A673 (cell line): ENCODE measurements around the gene DDHD1. TPM values are rescaled to one million over a fixed set of nuclear protein-coding genes. Genes with fewer than 3 reads are reported as not detected.

ENCODE experiments used
- BruUV-seq: library from RNA; stranded (reverse); fragments of 400-500 nt; replicated peaks from 2 replicates; lab custom pipeline; 2021; lab: Mats Ljungman, UMichigan
- CTCF ChIA-PET: fragments of 300-600 bp; sonication (Branson Sonifier 250); formaldehyde crosslinking; loops from one replicate; lab custom pipeline; 2022; ENCODE audit warnings: antibody characterized with exemption; lab: Charles Lee
- POLR2A ChIA-PET: fragments of 300-600 bp; sonication (Branson Sonifier 250); formaldehyde crosslinking; loops from one replicate; lab custom pipeline; 2022; ENCODE audit warnings: antibody characterized with exemption; ENCODE audit not compliant: low non-redundant PET; lab: Charles Lee
- DNase-seq: peaks from one replicate; pipeline ENCODE4 v3.0.0-alpha.2; 2015; ENCODE audit warnings: low spot score
- H3K27ac ChIP-seq: fragments of 200-600 bp; sonication (generic); 2 replicates; pipeline ENCODE4 v1.5.1; 2016; ENCODE audit warnings: mixed run types, low read depth, mild to moderate bottlenecking, mixed read lengths, antibody characterized with exemption, low read length; ENCODE audit not compliant: poor library complexity, severe bottlenecking
- H3K27me3 ChIP-seq: fragments of 200-600 bp; sonication (generic); replicated peaks from 2 replicates; pipeline ENCODE4 v1.6.1; 2017; ENCODE audit warnings: mixed run types, low read depth, mild to moderate bottlenecking, mixed read lengths, antibody characterized with exemption, low read length; ENCODE audit not compliant: insufficient read depth, poor library complexity
- H3K36me3 ChIP-seq: fragments of 200-600 bp; sonication (generic); 2 replicates; pipeline ENCODE4 v1.6.1; 2016; ENCODE audit warnings: mixed run types, mild to moderate bottlenecking, mixed read lengths, antibody characterized with exemption, low read length; ENCODE audit not compliant: insufficient read depth, poor library complexity, severe bottlenecking
- H3K4me1 ChIP-seq: fragments of 200-600 bp; sonication (generic); 2 replicates; pipeline ENCODE4 v1.6.1; 2017; ENCODE audit warnings: mixed run types, mild to moderate bottlenecking, mixed read lengths, antibody characterized with exemption, low read length; ENCODE audit not compliant: insufficient read depth, poor library complexity, severe bottlenecking
- H3K4me3 ChIP-seq: fragments of 200-600 bp; sonication (generic); 2 replicates; pipeline ENCODE4 v1.5.1; 2016; ENCODE audit warnings: low read depth, mixed run types, mild to moderate bottlenecking, mixed read lengths, low read length; ENCODE audit not compliant: poor library complexity, severe bottlenecking
- H3K9me3 ChIP-seq: fragments of 200-600 bp; sonication (generic); 2 replicates; pipeline ENCODE4 v1.6.1; 2016; ENCODE audit warnings: mixed run types, low read depth, mild to moderate bottlenecking, mixed read lengths, antibody characterized with exemption, low read length; ENCODE audit not compliant: poor library complexity, severe bottlenecking
- EZH2 ChIP-seq: fragments of 200-600 bp; sonication (generic); IDR thresholded peaks from 2 replicates; pipeline ENCODE4 v1.6.1; 2017; ENCODE audit warnings: borderline replicate concordance, low read depth, mild to moderate bottlenecking, mixed read lengths, antibody characterized with exemption, low read length; ENCODE audit not compliant: poor library complexity, severe bottlenecking
- intact Hi-C: fragments of 100-400 bp; cut with micrococcal nuclease; formaldehyde crosslinking; loops from one replicate; pipeline ENCODE4 v1.10.0; 2022; ENCODE audit not compliant: unreplicated experiment
- total RNA-seq: library from RNA; stranded (reverse); gene quantifications from 2 replicates; pipeline ENCODE4 v1.2.3, GENCODE V29; 2021
- TF ChIP-seq, protein P1 (sequence below): fragments of 300-800, 200-600 bp; sonication (generic); conservative IDR thresholded peaks from 2 replicates; pipeline ENCODE4 v1.5.1; 2017; ENCODE audit warnings: low read depth, mild to moderate bottlenecking, antibody characterized with exemption, low read length, moderate library complexity, mixed read lengths

The DDHD1 gene
- total RNA-seq, 1 experiment from 2014 or later: 21.9 TPM

DNA sequence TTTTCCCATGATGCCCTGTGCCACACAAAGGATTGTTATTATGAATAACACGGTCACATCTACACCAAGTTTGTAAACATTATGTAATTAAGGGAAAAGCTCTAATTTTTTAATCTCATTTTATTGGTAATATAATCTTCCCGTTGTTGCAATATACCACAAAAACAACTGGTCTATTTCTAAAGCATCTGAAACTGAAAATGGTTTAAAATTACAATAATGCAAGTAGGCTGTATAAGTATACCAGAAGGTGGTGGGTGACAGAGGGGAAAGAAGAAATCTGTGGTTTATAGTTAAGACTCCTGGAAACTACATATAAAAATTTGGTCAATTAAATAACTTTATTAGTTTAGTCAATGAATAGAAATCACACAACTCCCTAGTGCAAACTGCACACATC, 5.2 kb downstream of the DDHD1 start:
- H3K9me3 ChIP-seq: peaks cover 9% of the 10 kb centered on the region
- POLR2A ChIA-PET: no interaction called here
- no TSS peak for BruUV-seq
- intact Hi-C loops: no loop called here
- no peaks in the 10 kb centered on the region for H3K27me3 ChIP-seq
- peaks cover 14% of the 10 kb centered on the region for H3K4me1 ChIP-seq
- CTCF ChIA-PET: no interaction called here
- no peaks in the 10 kb centered on the region for H3K36me3 ChIP-seq
- DNase-seq: no peak
- no peak overlapping the region for H3K4me3 ChIP-seq
- TF ChIP-seq, protein P1, sequence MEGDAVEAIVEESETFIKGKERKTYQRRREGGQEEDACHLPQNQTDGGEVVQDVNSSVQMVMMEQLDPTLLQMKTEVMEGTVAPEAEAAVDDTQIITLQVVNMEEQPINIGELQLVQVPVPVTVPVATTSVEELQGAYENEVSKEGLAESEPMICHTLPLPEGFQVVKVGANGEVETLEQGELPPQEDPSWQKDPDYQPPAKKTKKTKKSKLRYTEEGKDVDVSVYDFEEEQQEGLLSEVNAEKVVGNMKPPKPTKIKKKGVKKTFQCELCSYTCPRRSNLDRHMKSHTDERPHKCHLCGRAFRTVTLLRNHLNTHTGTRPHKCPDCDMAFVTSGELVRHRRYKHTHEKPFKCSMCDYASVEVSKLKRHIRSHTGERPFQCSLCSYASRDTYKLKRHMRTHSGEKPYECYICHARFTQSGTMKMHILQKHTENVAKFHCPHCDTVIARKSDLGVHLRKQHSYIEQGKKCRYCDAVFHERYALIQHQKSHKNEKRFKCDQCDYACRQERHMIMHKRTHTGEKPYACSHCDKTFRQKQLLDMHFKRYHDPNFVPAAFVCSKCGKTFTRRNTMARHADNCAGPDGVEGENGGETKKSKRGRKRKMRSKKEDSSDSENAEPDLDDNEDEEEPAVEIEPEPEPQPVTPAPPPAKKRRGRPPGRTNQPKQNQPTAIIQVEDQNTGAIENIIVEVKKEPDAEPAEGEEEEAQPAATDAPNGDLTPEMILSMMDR: no peak
- no peak for TF ChIP-seq EZH2
- H3K27ac ChIP-seq: no peak overlapping the region

DNA sequence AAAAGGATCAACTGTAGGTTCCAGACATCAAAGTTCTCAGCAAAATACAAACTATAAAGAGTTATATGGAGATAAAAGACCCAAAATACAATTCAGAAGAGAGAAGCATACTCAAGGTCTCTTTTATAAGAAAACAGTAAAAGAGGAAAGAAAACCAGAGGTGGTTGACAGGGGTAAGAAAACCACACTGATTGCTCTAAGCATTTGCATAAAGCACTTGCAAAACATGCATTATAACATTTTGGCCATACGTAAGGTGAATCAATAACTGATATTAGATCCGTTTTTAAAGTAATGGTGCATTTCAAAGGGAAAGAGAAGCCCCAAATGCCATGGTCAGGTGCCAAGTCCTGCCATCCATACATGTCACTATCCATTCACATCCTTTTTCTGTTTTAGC, 5.9 kb downstream of the DDHD1 start:
- DNase-seq: no peak
- Histone ChIP-seq H3K4me3 (no peak overlapping the region), H3K27ac (no peak overlapping the region), H3K27me3 (no peaks in the 10 kb centered on the region), H3K9me3 (peaks cover 16% of the 10 kb centered on the region), H3K36me3 (no peaks in the 10 kb centered on the region), H3K4me1 (peaks cover 14% of the 10 kb centered on the region)
- TF ChIP-seq, protein P1: no peak
- TF ChIP-seq EZH2: no peak
- POLR2A ChIA-PET: no interaction called here
- intact Hi-C loops: no loop called here
- no TSS peak for BruUV-seq
- CTCF ChIA-PET: no interaction called here

DNA sequence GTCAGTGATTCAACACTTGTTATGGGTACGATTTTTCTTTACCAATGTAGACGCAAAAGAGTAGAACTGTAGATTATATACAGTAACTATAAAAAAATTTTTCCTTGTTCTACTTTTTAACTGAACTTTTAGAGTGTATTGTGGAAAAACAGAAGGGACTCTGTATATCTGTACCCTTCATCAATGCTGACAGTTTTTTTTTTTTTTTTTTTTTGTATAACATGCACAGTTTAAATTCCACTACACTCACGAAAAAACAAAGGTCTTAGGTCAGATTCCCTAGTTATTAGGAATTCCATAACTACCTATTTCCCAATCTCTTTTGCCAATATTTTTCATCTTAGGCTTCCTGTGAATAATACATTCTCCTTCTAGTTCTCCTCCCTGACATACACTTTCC, 6.4 kb downstream of the DDHD1 start:
- TF ChIP-seq, protein P1: no peak
- TF ChIP-seq EZH2: no peak
- Histone ChIP-seq H3K36me3 (no peaks in the 10 kb centered on the region), H3K9me3 (peaks cover 18% of the 10 kb centered on the region), H3K27ac (no peak overlapping the region), H3K27me3 (no peaks in the 10 kb centered on the region), H3K4me3 (no peak overlapping the region), H3K4me1 (peaks cover 14% of the 10 kb centered on the region)
- intact Hi-C loops: no loop called here
- ChIA-PET CTCF (no interaction called here), POLR2A (no interaction called here)
- BruUV-seq: no TSS peak
- DNase-seq: no peak
